Stimulated activated CD4-positive, alpha-beta T cell treated with anti-CD3 and anti-CD28 coated beads, TNF-alpha, amount 100 ng/mL, for 24 hours (primary cell): ENCODE measurements around the gene PREX1.

ENCODE experiments used
- DNase-seq, 3 experiments: peaks; one replicate each; pipeline ENCODE4 v3.0.0-alpha.2; 2020; ENCODE audit warnings: low read depth in 3 of 3

Gene PREX1

GRCh38 chr20:48794816-48795457 lies 32.9 kb downstream of the PREX1 start:
- no peak for DNase-seq

GRCh38 chr20:48794360-48794759 lies 33.4 kb downstream of the PREX1 start:
- DNase-seq: no peak

- no peak for DNase-seq
Observed at GRCh38 chr20:48793776-48794175, 34.0 kb downstream of the PREX1 start.

GRCh38 chr20:48791666-48792071 lies 36.1 kb downstream of the PREX1 start:
- no peak for DNase-seq

GRCh38 chr20:48791014-48791413 lies 36.8 kb downstream of the PREX1 start:
- no peak for DNase-seq

- DNase-seq: no peak
Observed at GRCh38 chr20:48790473-48791003, 37.3 kb downstream of the PREX1 start.

GRCh38 chr20:48789781-48790472 lies 37.9 kb downstream of the PREX1 start:
- DNase-seq: no peak

- DNase-seq: no peak
Observed at GRCh38 chr20:48789185-48789668, 38.6 kb downstream of the PREX1 start.

GRCh38 chr20:48788486-48789072 lies 39.2 kb downstream of the PREX1 start:
- DNase-seq: no peak

- no peak for DNase-seq
Observed at GRCh38 chr20:48787861-48788375, 39.9 kb downstream of the PREX1 start.

GRCh38 chr20:48786951-48787705 lies 40.7 kb downstream of the PREX1 start:
- no peak for DNase-seq

GRCh38 chr20:48785801-48786200 lies 42.0 kb downstream of the PREX1 start:
- DNase-seq: no peak

GRCh38 chr20:48785256-48785655 lies 42.5 kb downstream of the PREX1 start:
- no peak for DNase-seq

- no peak for DNase-seq
Observed at GRCh38 chr20:48784273-48784641, 43.5 kb downstream of the PREX1 start.

- peak in 1 of 3 experiments; percentile 23 for DNase-seq
Observed at GRCh38 chr20:48783533-48784272, 44.1 kb downstream of the PREX1 start.

- no peak for DNase-seq
Observed at GRCh38 chr20:48782901-48783308, 44.9 kb downstream of the PREX1 start.

GRCh38 chr20:48782053-48782452 lies 45.7 kb downstream of the PREX1 start:
- DNase-seq: no peak

- no peak for DNase-seq
Observed at GRCh38 chr20:48781634-48782033, 46.2 kb downstream of the PREX1 start.

- no peak for DNase-seq
Observed at GRCh38 chr20:48779435-48779834, 48.4 kb downstream of the PREX1 start.

GRCh38 chr20:48777821-48778220 lies 50.0 kb downstream of the PREX1 start:
- DNase-seq: no peak

- no peak for DNase-seq
Observed at GRCh38 chr20:48777005-48777404, 50.8 kb downstream of the PREX1 start.
